ENCODE results near the gene TMPRSS11F. TPM values are rescaled to one million over a fixed set of nuclear protein-coding genes. Genes with fewer than 3 reads are reported as not detected.

The TMPRSS11F gene
- total RNA-seq, 1 experiment from 2014 or later: not detected

- POLR2A ChIA-PET: no interaction called here
- intact Hi-C loops (cut with micrococcal nuclease; ENCODE audit: unreplicated experiment) (no loop called here), in situ Hi-C loops (cut with HindIII; ENCODE audit: low pct_unique_long_range_greater_than_20kb, low sequenced_read_pairs) (no loop called here)
- CTCF ChIA-PET: no interaction called here
- TF ChIP-seq POLR2AphosphoS5 (IDR thresholded peaks at IDR 0.05; ENCODE audit: low read depth, low read length) (no peak), SIN3A (IDR thresholded peaks at IDR 0.05; ENCODE audit: borderline replicate concordance, insufficient read depth, low read depth, low read length) (no peak), REST (IDR thresholded peaks at IDR 0.05; ENCODE audit: insufficient read depth in 1 of 2, low read depth in 2 of 2, low read length in 1 of 2) (no peak), CTCF (IDR thresholded peaks at IDR 0.05) (no peak), TCF7L2 (IDR thresholded peaks at IDR 0.05; ENCODE audit: low read depth, low read length) (no peak)
- no peak for DNase-seq (ENCODE audit: low read depth, low spot score)
- no peak for ATAC-seq
- H3K4me1 ChIP-seq (ENCODE audit: control insufficient read depth, insufficient read depth, low read length): no peaks in the 10 kb centered on the region
- H3K9me3 ChIP-seq (ENCODE audit: control insufficient read depth, insufficient read depth, low read depth, low read length): no peaks in the 10 kb centered on the region
- no peak overlapping the region for H3K27ac ChIP-seq (ENCODE audit: low read length)
- H3K36me3 ChIP-seq (ENCODE audit: control insufficient read depth, insufficient read depth, low read length): no peaks in the 10 kb centered on the region
- no peaks in the 10 kb centered on the region for H3K27me3 ChIP-seq (ENCODE audit: control insufficient read depth, insufficient read depth, low read length)
- BruUV-seq (replicated peaks): no TSS peak
- H3K4me3 ChIP-seq (ENCODE audit: low read depth in 2 of 2, low read length in 2 of 2): no peak overlapping the region
Observed at GRCh38 chr4:68123525-68123924, 6.1 kb downstream of the TMPRSS11F start.

GRCh38 chr4:68119921-68120320 is 9.7 kb downstream of the TMPRSS11F start:
- Histone ChIP-seq H3K27me3 (ENCODE audit: control insufficient read depth, insufficient read depth, low read length) (no peaks in the 10 kb centered on the region), H3K27ac (ENCODE audit: low read length) (no peak overlapping the region), H3K4me3 (ENCODE audit: low read depth in 2 of 2, low read length in 2 of 2) (no peak overlapping the region), H3K36me3 (ENCODE audit: control insufficient read depth, insufficient read depth, low read length) (no peaks in the 10 kb centered on the region), H3K9me3 (ENCODE audit: control insufficient read depth, insufficient read depth, low read depth, low read length) (no peaks in the 10 kb centered on the region), H3K4me1 (ENCODE audit: control insufficient read depth, insufficient read depth, low read length) (no peaks in the 10 kb centered on the region)
- no peak for TF ChIP-seq POLR2AphosphoS5 (IDR thresholded peaks at IDR 0.05; ENCODE audit: low read depth, low read length)
- CTCF ChIA-PET: no interaction called here
- ATAC-seq: no peak
- POLR2A ChIA-PET: no interaction called here
- intact Hi-C loops (cut with micrococcal nuclease; ENCODE audit: unreplicated experiment) (no loop called here), in situ Hi-C loops (cut with HindIII; ENCODE audit: low pct_unique_long_range_greater_than_20kb, low sequenced_read_pairs) (no loop called here)
- no TSS peak for BruUV-seq (replicated peaks)
- DNase-seq (ENCODE audit: low read depth, low spot score): no peak

- H3K27ac ChIP-seq (ENCODE audit: low read length): no peak overlapping the region
- no TSS peak for BruUV-seq (replicated peaks)
- no peak for ATAC-seq
- H3K4me3 ChIP-seq (ENCODE audit: low read depth in 2 of 2, low read length in 2 of 2): no peak overlapping the region
- H3K4me1 ChIP-seq (ENCODE audit: control insufficient read depth, insufficient read depth, low read length): no peaks in the 10 kb centered on the region
- CTCF ChIA-PET: no interaction called here
- TF ChIP-seq REST (IDR thresholded peaks at IDR 0.05; ENCODE audit: insufficient read depth in 1 of 2, low read depth in 2 of 2, low read length in 1 of 2): no peak
- no peak for TF ChIP-seq TCF7L2 (IDR thresholded peaks at IDR 0.05; ENCODE audit: low read depth, low read length)
- no peak for TF ChIP-seq CTCF (IDR thresholded peaks at IDR 0.05)
- no peak for TF ChIP-seq SIN3A (IDR thresholded peaks at IDR 0.05; ENCODE audit: borderline replicate concordance, insufficient read depth, low read depth, low read length)
- no peak for TF ChIP-seq POLR2AphosphoS5 (IDR thresholded peaks at IDR 0.05; ENCODE audit: low read depth, low read length)
- intact Hi-C loops (cut with micrococcal nuclease; ENCODE audit: unreplicated experiment) (no loop called here), in situ Hi-C loops (cut with HindIII; ENCODE audit: low pct_unique_long_range_greater_than_20kb, low sequenced_read_pairs) (no loop called here)
- DNase-seq (ENCODE audit: low read depth, low spot score): no peak
- H3K9me3 ChIP-seq (ENCODE audit: control insufficient read depth, insufficient read depth, low read depth, low read length): no peaks in the 10 kb centered on the region
- no peaks in the 10 kb centered on the region for H3K27me3 ChIP-seq (ENCODE audit: control insufficient read depth, insufficient read depth, low read length)
- POLR2A ChIA-PET: no interaction called here
- no peaks in the 10 kb centered on the region for H3K36me3 ChIP-seq (ENCODE audit: control insufficient read depth, insufficient read depth, low read length)
Observed at GRCh38 chr4:68110441-68110840, 19.2 kb downstream of the TMPRSS11F start.
